ENCODE measurements around the gene LRRC17. TPM values are rescaled to one million over a fixed set of nuclear protein-coding genes. Genes with fewer than 3 reads are reported as not detected.

The LRRC17 gene
- total and polyA plus RNA-seq, 2 experiments from 2014 or later = 20.4 to 40.8 TPM

GRCh38 chr7:102916881-102917280, 4.1 kb downstream of the LRRC17 start:
- no peak overlapping the region for H2AFZ ChIP-seq
- H3K4me1 ChIP-seq (ENCODE audit: insufficient read depth) = no peaks in the 10 kb centered on the region
- no peak for DNase-seq (ENCODE audit: low spot score)
- TF ChIP-seq CTCF (IDR thresholded peaks at IDR 0.05; ENCODE audit: poor library complexity) (no peak), EZH2phosphoT487 (IDR thresholded peaks at IDR 0.05; ENCODE audit: low read depth, severe bottlenecking, unreplicated experiment) (no peak), EZH2 (IDR thresholded peaks at IDR 0.05; ENCODE audit: borderline replicate concordance) (no peak)
- H3K36me3 ChIP-seq (replicated peaks; ENCODE audit: insufficient read depth, low read depth) = no peaks in the 10 kb centered on the region
- peaks cover 15% of the 10 kb centered on the region for H3K79me2 ChIP-seq
- no peak overlapping the region for H3K4me3 ChIP-seq
- H3K27me3 ChIP-seq = no peaks in the 10 kb centered on the region
- no peak overlapping the region for H3K4me2 ChIP-seq
- H3K27ac ChIP-seq = no peak overlapping the region
- no peaks in the 10 kb centered on the region for H3K9me2 ChIP-seq (replicated peaks; ENCODE audit: insufficient read depth)
- no peaks in the 10 kb centered on the region for H4K20me1 ChIP-seq (ENCODE audit: insufficient read depth, poor library complexity, severe bottlenecking)
- H3K9me3 ChIP-seq (ENCODE audit: low read depth) = no peaks in the 10 kb centered on the region

GRCh38 chr7:102917436-102918353, 4.9 kb downstream of the LRRC17 start:
- no peak overlapping the region for H3K27ac ChIP-seq
- no peaks in the 10 kb centered on the region for H4K20me1 ChIP-seq (ENCODE audit: insufficient read depth, poor library complexity, severe bottlenecking)

GRCh38 chr7:102918845-102919244, 6.0 kb downstream of the LRRC17 start:
- Histone ChIP-seq H3K9me2 (replicated peaks; ENCODE audit: insufficient read depth) (no peaks in the 10 kb centered on the region), H2AFZ (no peak overlapping the region), H4K20me1 (ENCODE audit: insufficient read depth, poor library complexity, severe bottlenecking) (no peaks in the 10 kb centered on the region), H3K79me2 (peaks cover 14% of the 10 kb centered on the region), H3K4me2 (no peak overlapping the region), H3K4me3 (no peak overlapping the region), H3K27ac (no peak overlapping the region), H3K9me3 (ENCODE audit: low read depth) (no peaks in the 10 kb centered on the region), H3K36me3 (replicated peaks; ENCODE audit: insufficient read depth, low read depth) (no peaks in the 10 kb centered on the region), H3K4me1 (ENCODE audit: insufficient read depth) (no peaks in the 10 kb centered on the region), H3K27me3 (no peaks in the 10 kb centered on the region)
- 41% methylated on average over 1 of the region's 1 CpG for WGBS (ENCODE audit: low lambda C conversion rate, missing lambda C conversion rate)
- TF ChIP-seq CTCF (IDR thresholded peaks at IDR 0.05; ENCODE audit: poor library complexity) (no peak), EZH2phosphoT487 (IDR thresholded peaks at IDR 0.05; ENCODE audit: low read depth, severe bottlenecking, unreplicated experiment) (no peak), EZH2 (IDR thresholded peaks at IDR 0.05; ENCODE audit: borderline replicate concordance) (no peak)
- DNase-seq (ENCODE audit: low spot score) = no peak

More at GRCh38 chr7:102917436-102918353, 4.9 kb downstream of the LRRC17 start:
- H3K4me3 ChIP-seq = no peak overlapping the region
- no peak overlapping the region for H2AFZ ChIP-seq
- no peaks in the 10 kb centered on the region for H3K4me1 ChIP-seq (ENCODE audit: insufficient read depth)
- no peaks in the 10 kb centered on the region for H3K36me3 ChIP-seq (replicated peaks; ENCODE audit: insufficient read depth, low read depth)
- no peak for DNase-seq (ENCODE audit: low spot score)
- peaks cover 15% of the 10 kb centered on the region for H3K79me2 ChIP-seq
- no peak for TF ChIP-seq EZH2 (IDR thresholded peaks at IDR 0.05; ENCODE audit: borderline replicate concordance)
- TF ChIP-seq CTCF (IDR thresholded peaks at IDR 0.05; ENCODE audit: poor library complexity) = no peak
- TF ChIP-seq EZH2phosphoT487 (IDR thresholded peaks at IDR 0.05; ENCODE audit: low read depth, severe bottlenecking, unreplicated experiment) = no peak
- no peak overlapping the region for H3K4me2 ChIP-seq
- no peaks in the 10 kb centered on the region for H3K27me3 ChIP-seq
- no peaks in the 10 kb centered on the region for H3K9me3 ChIP-seq (ENCODE audit: low read depth)
- 85% methylated on average over 5 of the region's 5 CpGs for WGBS (ENCODE audit: low lambda C conversion rate, missing lambda C conversion rate)
- H3K9me2 ChIP-seq (replicated peaks; ENCODE audit: insufficient read depth) = no peaks in the 10 kb centered on the region
